PC-9 (cell line): ENCODE data around the gene AMN1.

Source experiments
- EZH2 ChIP-seq: fragments of 200-600 bp; sonication (generic); IDR thresholded peaks from 2 replicates; pipeline ENCODE4 v1.8.0; 2017; ENCODE audit warnings: antibody characterized with exemption, low read depth
- TF ChIP-seq, protein P1 (sequence below): fragments of 200-600 bp; sonication (generic); conservative IDR thresholded peaks from 2 replicates; pipeline ENCODE4 v1.6.1; 2017; ENCODE audit warnings: mixed run types, antibody characterized with exemption, mild to moderate bottlenecking, moderate library complexity

DNA sequence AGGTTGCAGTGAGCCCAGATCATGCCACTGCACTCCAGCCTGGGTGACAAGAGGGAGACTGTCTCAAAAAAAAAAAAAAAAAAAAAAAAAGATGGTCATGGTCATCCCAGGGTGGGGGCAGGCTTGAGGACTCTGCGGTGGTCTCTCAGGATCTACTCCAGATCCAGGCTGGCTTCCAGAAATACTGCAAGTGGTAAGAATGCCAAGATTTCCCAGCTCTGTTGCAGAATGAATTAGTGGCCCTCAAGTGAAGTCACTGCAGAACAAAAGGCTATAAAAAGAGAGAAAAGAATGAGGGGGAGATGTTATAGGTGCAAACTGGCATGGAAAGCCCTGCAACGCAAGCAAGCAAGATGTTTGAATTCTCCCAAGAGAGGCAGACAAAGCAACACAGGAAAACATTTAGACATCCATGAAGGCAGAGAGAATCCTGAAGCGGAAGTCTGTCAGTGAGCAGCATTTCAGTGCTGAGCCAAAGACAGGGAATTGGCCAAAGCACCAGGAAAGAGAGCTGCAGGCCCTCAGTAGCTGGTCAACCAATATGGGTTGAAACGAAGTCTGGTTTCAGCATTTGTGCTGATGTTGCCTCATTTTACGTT lies 101.3 kb downstream of the AMN1 start:
- TF ChIP-seq, protein P1, sequence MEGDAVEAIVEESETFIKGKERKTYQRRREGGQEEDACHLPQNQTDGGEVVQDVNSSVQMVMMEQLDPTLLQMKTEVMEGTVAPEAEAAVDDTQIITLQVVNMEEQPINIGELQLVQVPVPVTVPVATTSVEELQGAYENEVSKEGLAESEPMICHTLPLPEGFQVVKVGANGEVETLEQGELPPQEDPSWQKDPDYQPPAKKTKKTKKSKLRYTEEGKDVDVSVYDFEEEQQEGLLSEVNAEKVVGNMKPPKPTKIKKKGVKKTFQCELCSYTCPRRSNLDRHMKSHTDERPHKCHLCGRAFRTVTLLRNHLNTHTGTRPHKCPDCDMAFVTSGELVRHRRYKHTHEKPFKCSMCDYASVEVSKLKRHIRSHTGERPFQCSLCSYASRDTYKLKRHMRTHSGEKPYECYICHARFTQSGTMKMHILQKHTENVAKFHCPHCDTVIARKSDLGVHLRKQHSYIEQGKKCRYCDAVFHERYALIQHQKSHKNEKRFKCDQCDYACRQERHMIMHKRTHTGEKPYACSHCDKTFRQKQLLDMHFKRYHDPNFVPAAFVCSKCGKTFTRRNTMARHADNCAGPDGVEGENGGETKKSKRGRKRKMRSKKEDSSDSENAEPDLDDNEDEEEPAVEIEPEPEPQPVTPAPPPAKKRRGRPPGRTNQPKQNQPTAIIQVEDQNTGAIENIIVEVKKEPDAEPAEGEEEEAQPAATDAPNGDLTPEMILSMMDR = no peak
- no peak for TF ChIP-seq EZH2
